Stimulated activated CD4-positive, alpha-beta T cell treated with anti-CD3 and anti-CD28 coated beads, TNF-alpha, amount 100 ng/mL, for 1 hour (primary cell): ENCODE measurements around the gene CLDN24.
"Not testable (repeated sequence)": the region's sequence is repeated elsewhere in the genome, so short reads cannot be mapped to it uniquely, and the experiment has no call there.

Source experiments
- DNase-seq, 3 donors: peaks; one replicate each; pipeline ENCODE4 v3.0.0-alpha.2; 2020; ENCODE audit warnings: low read depth in 3 of 3, low spot score in 1 of 3

CLDN24 gene

GRCh38 chr4:183347566-183347965 lies 25.3 kb upstream of the CLDN24 start:
- no peak for DNase-seq

GRCh38 chr4:183347146-183347545 lies 24.9 kb upstream of the CLDN24 start:
- no peak for DNase-seq

DNA sequence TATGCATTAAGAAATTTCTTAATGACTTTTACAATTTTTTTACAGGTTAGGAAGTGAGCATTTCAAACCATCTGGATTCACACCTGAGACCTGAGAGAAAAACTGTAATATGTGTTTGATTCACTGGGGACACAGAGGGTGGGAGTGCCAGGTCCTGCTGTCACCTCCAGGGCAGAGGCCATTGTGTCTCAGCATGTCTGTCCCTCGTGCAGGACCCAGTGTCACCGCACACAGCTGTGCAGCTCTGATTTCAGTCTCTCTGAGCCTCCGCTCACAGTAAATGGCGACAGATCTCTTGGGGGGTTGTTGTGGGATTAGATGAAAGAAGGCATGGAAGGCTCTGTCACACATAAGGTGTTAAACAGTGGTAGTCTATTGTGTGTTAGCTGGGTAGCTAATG lies 23.0 kb upstream of the CLDN24 start:
- no peak for DNase-seq

DNA sequence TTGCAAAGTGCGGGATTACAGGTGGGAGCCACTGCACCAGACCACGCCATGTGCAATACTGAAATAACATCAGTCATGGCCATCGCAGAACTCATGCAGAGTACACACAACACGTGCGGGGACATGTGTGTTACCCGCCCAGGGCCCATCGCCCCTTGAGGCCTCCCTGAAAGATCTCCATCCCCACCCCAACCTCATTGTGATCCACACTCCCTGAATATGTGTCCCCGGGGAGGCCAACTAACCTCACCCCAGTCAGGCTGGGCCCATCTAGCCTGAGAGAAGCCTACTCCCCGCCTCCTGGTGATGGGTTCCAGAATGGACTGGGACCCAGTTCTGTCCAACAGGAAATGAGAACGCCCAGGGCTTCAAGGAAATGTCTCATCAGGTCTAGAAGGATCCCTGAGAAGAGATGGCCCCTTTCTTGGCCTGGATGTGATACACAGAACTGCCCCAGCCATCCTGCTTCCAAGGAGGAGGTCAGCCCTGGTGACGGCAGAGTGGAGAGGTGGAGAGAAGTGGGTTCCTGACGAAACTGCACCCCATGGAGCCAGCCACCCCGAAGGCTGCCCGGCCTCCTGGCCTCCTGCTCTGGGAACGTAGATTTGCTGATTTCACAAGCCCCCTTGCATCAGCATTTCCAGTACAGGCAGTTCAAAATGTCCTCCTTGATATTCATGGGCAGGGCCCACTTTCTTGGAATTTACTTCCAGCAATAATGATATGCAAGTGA lies 22.5 kb upstream of the CLDN24 start:
- no peak for DNase-seq

GRCh38 chr4:183343730-183344129 lies 21.5 kb upstream of the CLDN24 start:
- DNase-seq, result no peak

- no peak for DNase-seq
Observed at GRCh38 chr4:183342541-183343533, 20.6 kb upstream of the CLDN24 start.

DNA sequence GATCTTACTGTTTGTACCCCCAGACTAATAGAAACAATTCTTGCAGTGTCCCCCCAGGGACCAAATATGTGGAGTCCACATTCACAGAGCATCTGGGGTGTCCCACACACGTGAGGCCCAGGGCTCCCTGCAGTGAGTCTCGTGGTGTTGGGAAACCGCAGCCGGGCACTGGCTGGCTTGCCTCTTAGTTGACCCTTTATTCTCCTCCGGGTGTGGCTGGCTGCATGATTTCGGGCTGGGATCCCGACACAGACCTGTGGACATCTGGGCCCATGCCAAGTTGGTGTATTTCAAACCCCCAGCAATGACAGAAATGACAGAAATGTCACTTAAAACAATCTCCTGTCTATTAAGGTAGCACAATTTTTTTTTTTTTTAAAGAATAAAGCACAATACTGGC lies 15.6 kb upstream of the CLDN24 start:
- no peak for DNase-seq

DNA sequence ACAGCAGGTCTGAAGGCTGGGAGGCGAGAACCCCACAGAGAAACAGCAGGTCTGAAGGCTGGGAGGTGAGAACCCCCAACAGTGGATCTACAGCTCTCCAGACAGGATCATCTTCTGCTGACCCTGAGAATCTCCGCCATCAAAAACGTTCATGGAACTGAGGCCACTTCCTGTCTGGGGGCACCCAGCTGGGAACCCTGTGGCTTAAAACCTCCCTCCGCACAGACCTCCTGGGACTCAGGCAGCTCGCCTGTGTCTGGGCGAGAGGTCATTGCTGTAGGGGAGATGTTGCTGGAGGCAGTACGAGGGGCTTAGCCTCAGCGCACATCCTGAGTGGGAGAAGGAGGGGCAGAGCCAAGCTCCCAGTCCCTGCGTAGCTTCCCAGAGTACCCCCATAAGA lies 15.1 kb upstream of the CLDN24 start:
- no peak for DNase-seq

- no peak for DNase-seq
Observed at GRCh38 chr4:183335369-183335940, 13.2 kb upstream of the CLDN24 start.

GRCh38 chr4:183333983-183334382 lies 11.8 kb upstream of the CLDN24 start:
- no peak for DNase-seq

GRCh38 chr4:183333202-183333601 lies 11.0 kb upstream of the CLDN24 start:
- no peak for DNase-seq

- DNase-seq, result no peak
Observed at GRCh38 chr4:183332447-183332846, 10.2 kb upstream of the CLDN24 start.

- DNase-seq, result no peak
Observed at GRCh38 chr4:183330841-183331240, 8.6 kb upstream of the CLDN24 start.

DNA sequence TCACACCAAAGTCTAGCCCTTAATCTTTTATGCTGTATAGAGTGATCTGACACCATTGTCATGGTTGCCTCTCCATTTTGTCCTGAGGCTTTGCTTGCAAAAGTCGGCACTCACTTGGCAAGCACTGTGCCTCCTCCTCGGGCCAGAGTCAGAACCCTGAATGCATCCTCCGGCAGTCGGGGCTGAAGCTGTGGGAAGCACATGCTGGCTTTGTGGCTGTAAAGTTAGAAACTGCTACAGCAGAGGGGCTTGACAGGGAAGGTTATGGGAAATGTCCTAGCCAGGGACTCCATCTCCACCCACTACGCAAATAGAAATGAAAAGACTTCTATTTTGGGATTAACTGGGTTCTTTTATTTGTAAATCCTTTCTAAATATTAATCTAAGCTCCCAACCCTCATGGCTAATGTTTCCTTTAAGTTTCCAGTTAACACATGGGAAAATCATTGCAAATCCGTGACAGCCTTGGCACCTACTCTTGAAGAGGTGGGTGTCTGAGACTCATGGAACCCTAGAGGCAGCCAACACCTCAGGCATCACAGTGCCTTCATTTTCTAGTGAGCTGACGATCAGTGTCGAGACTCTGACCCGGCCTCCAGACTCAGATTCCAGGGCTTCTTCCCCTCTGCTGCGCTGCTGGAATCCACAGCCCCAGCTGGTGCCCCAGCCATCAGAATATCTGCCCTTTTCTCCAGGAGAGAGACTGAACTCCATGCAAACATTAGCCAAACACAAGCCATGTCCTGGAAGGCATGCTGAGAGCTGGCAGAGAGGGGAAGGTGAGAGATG lies 7.9 kb upstream of the CLDN24 start:
- no peak for DNase-seq

DNA sequence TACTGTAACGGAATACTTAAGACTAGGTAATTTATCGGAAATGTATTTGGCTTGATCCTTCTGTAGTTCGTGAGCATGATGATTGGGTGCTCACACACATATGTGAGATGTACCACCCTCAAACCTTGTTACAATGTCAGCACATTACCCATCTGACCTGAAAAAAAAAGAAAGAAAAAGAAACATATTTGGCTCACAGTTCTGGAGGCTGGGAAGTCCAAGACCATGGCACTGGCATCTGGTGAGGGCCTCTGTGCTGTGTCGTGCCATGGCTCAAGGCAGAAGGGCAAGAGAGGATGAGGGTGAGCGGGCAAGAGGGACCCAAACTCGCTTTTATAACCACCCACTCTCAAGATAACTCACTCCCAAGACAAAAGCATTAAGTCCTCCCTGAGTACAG lies 7.0 kb upstream of the CLDN24 start:
- DNase-seq, result no peak

- no peak for DNase-seq
Observed at GRCh38 chr4:183328832-183329231, 6.6 kb upstream of the CLDN24 start.

GRCh38 chr4:183327827-183328226 lies 5.6 kb upstream of the CLDN24 start:
- no peak for DNase-seq

DNA sequence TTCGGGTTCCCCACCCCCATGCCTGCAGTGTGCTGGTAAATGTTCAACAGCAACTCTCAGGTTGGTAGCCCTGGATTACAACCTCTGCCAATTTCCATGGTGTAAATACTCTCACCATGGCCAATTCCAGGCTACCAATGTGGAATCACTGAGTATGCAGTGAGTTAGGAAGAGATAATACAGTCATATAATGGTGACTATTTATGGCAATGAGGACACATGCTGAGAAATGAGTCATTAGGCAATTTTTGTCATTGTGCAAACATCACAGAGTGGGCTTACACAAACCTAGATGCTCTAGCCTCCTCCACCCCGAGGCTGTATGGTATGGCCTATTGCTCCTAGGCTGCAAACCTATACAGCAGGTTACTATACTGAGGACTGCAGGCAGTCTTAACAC lies 4.6 kb upstream of the CLDN24 start:
- DNase-seq, result no peak

DNA sequence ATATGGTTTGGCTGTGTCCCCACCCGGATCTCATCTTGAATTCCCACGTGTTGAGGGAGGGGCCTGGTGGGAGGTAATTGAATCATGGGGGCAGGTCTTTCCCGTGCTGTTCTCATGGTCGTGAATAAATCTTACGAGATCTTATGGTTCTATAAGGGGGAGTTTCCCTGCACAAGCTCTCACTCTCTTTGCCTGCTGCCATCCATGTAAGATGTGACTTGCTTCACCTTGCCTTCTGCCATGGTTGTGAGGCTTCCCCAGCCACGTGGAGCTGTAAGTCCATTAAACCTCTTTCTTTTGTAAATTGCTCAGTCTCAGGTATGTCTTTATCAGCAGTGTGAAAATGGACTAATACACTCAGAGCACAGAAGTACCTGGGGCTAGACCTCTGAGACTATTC lies 4.2 kb upstream of the CLDN24 start:
- DNase-seq, result not testable (repeated sequence)

- no peak for DNase-seq
Observed at GRCh38 chr4:183324619-183325018, 2.4 kb upstream of the CLDN24 start.

- not testable (repeated sequence) for DNase-seq
Observed at GRCh38 chr4:183324056-183324455, 1.8 kb upstream of the CLDN24 start.
